Stimulated activated CD4-positive, alpha-beta T cell treated with anti-CD3 and anti-CD28 coated beads, TNF-alpha, amount 100 ng/mL, for 1 hour (primary cell): ENCODE data around the gene PAXIP1.

Source experiments
- DNase-seq, 3 donors: peaks; one replicate each; pipeline ENCODE4 v3.0.0-alpha.2; 2020; ENCODE audit warnings: low read depth in 3 of 3, low spot score in 1 of 3

Gene PAXIP1

GRCh38 chr7:154914308-154914995 lies 88.5 kb downstream of the PAXIP1 start:
- no peak for DNase-seq

- peak; percentile 73 to 92 (median 74) for DNase-seq
These were observed 89.2 kb downstream of the PAXIP1 start for GRCh38 chr7:154913638-154914307.

DNA sequence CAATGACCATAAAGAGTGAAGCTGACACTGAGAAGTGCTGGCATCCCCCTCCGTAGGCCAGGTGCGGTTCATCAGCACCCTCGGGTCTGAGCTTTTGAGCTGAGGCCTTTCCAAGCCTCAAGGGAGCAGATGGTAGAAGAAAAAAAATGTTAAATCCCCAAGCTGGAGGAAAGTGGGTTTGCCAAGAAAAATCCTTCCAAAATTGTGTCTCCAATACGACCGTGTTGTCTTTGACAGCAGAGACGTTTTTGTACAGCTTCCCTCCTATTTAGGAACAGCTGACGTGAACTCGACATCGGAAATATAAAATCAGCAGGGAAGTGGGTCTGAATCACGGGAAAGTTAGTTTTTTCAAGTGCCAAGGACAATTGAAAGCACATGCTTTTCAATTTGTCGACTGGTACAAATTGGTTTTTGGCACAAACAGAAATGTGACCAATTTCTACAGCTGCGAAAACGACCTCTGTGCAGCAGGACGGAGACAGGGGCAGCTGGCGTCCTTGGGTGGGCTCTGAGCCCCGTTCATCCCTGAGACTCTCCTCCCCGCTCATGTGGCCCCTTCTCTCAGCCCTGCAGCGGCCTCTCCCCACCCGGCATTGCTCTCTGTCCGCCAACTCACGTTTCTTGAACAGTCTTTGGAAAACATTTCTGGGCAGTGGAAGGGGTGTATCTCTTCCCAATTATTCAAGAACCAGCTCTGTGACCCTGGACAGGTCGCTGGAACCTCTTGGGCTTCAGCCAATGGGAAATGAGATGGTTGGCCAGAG lies 89.9 kb downstream of the PAXIP1 start:
- DNase-seq = no peak

- DNase-seq = no peak
These were observed 91.0 kb downstream of the PAXIP1 start for GRCh38 chr7:154911862-154912455.

- no peak for DNase-seq
These were observed 91.5 kb downstream of the PAXIP1 start for GRCh38 chr7:154911411-154911810.

DNA sequence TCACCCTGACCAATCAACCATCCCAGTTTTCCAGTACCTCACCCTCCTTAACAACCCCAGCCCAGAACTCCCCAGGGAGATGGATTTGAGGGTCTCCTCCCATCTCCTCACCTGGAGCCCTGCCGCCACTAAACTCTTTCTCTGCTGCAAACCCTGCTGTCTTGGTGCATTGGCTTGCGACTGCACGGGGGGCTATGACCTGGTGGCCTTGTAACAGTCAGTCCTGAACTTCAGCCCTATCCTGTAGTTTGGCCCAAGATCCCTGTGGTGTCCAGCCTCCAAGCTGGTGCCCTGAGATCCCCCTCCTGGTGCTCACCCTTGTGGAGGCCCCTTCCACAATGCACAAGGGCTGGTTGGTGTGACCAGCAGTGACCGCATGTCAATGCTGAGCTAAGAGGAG lies 91.9 kb downstream of the PAXIP1 start:
- DNase-seq = no peak

DNA sequence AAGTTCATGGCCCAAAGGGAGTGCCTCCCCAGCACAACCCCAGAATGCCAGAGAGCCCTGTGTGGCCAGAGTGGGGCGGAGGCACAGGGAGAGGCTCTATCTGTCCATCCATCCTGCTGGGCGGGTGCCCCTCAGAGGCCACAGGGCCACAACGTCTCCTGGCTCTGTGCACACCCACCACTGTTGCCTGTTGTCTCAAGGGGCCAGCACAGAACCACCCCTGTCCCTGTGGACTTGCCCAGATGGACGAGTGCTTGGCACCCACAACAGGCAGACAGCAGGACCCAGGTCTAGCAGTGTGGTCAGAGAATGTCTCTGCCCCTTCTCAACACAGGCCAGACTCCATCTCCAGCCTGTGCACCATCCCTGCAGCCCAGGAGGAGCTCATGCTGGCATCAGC lies 92.8 kb downstream of the PAXIP1 start:
- DNase-seq = no peak

DNA sequence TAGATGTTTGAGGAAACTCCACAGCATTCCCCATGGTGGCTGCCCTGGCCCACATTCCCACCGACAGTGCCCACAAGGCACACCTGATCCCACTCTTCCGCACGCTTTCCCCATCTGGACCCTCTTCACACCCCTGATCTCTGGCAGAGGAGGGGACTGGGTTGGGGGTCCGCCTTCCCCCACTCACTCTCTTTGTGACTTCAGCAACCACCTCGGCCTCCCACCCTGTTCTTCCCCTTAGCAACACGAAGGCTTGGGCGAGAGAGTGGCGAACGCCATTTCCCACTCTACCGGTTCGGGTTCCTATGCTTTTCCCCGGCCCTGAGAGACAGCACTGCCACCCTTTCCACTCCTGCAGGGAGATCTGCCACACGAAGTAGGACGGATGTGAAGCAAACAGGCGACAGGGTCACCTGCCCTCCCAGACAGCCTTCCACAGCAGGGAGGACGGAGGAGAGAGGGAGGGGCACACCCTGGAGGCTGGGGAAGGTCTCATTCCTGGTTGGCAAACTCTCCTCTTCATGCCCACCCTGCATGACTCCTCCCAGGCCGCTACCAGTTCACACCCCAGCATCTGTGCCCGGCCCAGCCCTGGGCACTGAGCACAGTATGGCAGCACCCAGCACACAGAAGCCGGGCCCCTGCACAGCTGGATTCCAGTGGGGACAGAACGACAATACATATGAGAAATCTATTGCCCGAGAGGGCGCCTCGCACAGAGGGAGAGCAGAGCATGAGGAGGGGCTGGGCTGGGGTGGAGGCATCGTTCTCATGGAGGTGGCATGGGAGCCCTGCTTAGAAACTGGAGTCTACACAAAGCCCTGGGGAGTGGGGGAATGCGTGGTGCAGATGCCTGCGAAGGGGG lies 93.5 kb downstream of the PAXIP1 start:
- no peak for DNase-seq

DNA sequence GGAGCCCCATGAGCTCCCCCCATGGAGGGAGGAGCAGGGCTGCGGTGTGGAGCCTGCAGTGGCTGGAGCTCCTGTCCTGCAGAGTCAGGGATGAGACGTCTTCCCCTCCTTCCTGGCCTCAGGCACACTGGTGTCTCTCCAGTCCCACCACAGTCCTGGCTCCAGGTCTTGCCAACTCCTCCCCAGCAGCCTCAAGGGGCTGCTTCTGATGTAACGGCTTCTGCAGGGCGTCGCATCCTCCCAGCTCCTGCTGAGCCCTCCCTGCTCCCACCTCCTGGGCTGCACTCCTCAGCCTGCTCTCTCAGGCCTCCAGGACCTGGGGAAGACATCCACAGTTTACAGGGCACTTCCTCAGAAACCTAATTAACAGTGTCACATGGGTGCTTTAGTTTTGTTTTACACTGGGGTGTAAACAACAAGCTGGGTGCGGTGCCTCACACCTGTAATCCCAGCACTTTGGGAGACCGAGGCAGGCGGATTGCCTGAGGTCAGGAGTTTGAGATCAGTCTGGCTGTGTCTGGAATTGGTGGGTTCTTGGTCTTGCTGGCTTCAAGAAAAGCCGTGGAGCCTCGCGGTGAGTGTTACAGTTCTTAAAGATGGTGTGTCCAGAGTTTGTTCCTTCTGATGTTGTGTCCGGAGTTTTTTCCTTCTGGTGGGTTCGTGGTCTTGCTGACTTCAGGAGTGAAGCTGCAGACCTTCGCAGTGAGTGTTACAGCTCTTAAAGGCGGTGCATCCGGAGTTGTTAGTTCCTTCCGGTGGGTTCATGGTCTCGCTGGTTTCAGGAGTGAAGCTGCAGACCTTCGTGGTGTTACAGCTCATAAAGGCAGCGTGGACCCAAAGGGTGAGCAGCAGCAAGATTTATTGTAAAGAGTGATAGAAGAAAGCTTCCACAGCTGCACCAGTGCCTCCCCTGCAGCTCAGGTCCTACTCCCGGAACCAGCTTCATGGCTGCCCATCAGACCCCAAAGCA lies 95.0 kb downstream of the PAXIP1 start:
- no peak for DNase-seq

DNA sequence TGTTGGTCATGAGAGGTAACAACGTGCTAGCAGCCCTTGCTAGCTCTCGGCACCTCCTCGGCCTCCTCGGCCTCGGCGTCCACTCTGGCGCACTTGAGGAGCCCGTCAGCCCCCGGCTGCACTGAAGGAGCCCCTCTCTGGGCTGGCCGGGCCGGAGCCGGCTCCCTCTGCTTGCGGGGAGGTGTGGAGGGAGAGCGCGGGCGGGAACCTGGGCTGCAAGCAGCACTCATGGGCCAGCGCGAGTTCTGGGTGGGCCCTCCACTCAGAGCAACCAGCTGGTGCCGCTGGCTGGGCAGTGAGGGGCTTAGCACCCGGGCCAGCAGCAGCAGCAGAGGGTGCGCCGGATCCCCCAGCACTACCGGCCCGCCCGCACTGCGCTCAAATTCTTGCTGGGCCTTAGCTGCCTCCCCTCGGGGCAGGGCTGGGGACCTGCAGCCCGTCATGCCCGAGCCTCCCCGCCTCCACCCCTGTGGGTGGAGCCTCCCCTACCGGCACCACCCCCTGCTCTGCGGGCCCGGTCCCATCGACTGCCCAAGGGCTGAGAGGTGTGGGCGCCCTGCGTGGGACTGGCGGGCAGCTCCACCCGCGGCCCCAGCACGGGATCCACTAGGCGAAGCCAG lies 96.1 kb downstream of the PAXIP1 start:
- no peak for DNase-seq

DNA sequence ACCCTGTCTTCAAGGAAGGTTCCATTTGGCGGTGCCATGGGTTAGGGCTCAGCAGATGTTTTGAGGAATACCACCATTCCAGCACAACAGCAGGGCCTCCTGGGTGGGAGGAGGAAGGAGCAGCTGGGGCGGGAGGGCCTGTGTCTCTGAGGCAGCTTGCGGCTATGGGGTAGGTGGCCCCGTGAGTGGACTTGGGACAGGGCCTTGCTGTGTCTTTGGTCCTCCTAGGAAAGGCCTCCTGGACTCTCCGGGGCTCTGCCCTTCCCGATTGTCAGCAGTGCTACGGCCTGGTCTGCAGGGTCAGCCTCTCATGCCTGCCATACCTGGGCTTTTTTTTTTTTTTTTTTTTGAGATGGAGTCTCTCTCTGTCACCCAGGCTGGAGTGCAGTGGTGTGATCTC lies 96.7 kb downstream of the PAXIP1 start:
- no peak for DNase-seq

DNA sequence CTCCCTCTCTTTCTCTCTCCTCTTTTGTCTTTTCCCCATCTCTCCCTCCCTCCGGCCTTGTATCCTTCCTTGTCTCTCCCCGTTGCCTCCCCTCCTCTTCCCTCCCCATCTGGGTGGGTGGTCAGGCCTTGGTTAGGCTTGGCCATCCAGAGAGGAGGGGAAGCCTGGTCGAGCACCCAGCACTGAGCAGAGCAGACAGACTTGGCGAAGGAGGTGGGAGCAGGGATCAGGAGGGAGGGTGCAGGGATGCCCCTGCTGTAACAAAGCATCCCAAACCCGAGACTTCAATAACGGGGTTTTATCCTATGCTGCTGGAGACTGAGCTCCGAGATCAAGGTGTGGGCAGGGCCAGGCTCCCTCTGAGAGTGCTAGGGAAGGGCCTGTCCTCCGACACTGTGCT lies 97.3 kb downstream of the PAXIP1 start:
- DNase-seq = no peak

DNA sequence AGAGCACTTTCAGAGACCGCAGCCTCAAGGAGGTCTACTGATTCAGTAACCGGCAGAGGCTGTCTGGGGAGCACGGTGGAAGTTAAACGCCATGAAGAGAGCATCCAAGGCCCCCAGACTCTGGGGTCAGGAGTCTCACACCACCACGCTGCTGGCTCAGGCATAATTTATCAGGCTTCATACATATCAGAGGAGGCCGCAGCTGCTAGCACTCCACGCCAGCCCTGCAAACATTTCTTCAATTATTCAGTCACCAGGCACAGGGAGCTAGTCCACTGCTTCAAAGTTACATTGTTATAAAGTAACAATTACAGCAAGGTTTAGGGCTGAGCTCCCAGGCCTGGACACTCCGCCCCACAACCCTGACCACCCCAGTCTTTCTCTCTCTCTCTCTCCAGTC lies 97.8 kb downstream of the PAXIP1 start:
- DNase-seq = no peak

DNA sequence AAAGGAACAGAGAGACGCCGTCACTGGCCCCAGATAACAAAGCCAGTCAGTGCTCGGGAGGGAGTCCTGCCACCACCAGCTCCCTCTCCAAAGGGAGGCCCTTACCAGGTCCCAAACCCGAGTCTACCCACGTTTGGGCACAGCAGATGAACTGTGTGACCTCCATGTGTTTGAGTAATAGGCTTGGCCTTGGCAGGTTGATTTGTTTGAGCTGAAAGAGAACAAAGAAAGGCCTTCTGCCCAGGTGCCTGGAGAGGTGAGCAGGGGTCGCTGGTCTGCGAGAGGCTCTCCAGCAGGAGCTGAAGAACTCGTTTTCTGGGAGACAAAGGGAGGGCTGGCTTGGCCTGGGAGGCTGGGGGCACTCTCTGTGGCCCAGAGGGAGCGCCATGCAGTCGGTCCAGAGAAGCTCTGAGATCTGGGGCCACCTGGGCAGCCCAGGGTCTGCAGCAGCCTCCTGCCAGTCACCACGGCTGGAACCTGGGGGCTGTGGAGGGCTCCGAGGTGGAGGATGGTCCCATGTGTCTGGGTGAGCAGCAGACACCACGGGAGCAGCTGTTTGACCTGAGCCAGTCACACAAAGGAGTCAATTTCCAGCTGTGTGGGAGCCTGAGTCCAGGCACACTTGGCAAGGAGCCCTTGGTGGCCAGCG lies 99.7 kb downstream of the PAXIP1 start:
- DNase-seq = no peak

GRCh38 chr7:154902600-154903082 lies 100.3 kb downstream of the PAXIP1 start:
- no peak for DNase-seq

GRCh38 chr7:154899862-154900261 lies 103.1 kb downstream of the PAXIP1 start:
- no peak for DNase-seq

DNA sequence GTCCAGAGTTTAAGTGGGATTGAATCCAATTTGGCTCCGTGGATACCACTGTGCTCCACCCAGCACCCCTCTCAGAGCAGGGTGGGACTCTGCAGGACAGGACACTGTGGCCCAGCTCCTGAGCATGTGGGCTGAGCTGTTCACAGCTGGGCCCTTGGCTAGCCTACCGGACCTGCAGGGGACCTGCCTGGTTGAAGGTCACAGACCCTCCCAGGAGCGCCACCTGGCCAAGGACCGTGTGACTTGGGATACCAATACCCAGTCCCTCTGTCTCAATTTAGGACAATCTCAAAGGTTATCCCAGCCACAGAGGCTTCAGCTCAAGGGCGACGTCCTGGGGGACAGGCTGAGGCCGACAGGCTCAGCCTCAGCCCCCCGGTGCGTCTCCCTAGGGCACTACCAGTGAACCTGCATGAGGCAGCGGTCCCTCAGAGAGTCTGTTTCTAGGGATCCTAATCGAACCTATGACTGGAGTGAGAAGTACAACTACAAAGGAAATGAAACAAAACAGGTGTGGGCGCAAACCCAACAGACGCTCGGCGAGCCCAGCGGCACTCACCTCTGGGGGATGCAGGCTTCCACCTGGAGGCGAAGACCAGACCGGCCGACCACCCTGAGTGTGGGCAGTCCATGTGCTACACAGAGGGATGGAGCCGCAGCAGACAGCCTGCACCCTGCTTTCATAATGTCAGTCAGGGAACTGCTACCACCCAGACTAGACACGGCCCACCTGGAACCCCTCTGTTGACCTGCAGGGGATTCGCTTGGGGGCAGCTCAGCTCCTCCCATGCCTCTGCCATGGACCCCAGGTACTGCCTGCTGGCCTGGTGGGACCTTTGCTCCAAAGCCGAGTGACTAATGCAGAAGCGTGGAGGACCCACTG lies 103.7 kb downstream of the PAXIP1 start:
- DNase-seq = no peak

- no peak for DNase-seq
These were observed 106.8 kb downstream of the PAXIP1 start for GRCh38 chr7:154896076-154896475.
